Right cardiac atrium (tissue), 5 donors: Measurements from ENCODE around the gene PPP1R12B. TPM values are rescaled to one million over a fixed set of nuclear protein-coding genes. Genes with fewer than 3 reads are reported as not detected.
A peak's percentile ranks its signal among the peaks of the same experiment; 100 is the strongest.

ENCODE experiments used
- ATAC-seq, 2 donors: fragments of 200-7000 bp; cut with Tn5 transposase; one replicate each; pipeline versions ENCODE4 v1.8.0 to v1.9.1; 2020; ENCODE audit warnings: moderate library complexity in 2 of 2, mild to moderate bottlenecking in 1 of 2
- DNase-seq, 3 donors: peaks; one replicate each; pipeline ENCODE4 v3.0.0-alpha.2; 2020
- H3K27ac ChIP-seq: one replicate; pipeline ENCODE4 v1.5.1; 2013; ENCODE audit warnings: mild to moderate bottlenecking, low read length, control low read depth, moderate library complexity
- H3K27me3 ChIP-seq: one replicate; pipeline ENCODE4 v1.6.1; 2013; ENCODE audit not compliant: control insufficient read depth, insufficient read depth
- H3K4me1 ChIP-seq: one replicate; pipeline ENCODE4 v1.6.1; 2013; ENCODE audit warnings: low read length; ENCODE audit not compliant: control insufficient read depth, insufficient read depth
- H3K4me3 ChIP-seq: one replicate; pipeline ENCODE4 v1.5.1; 2013; ENCODE audit warnings: low read length, control low read depth
- H3K9me3 ChIP-seq: one replicate; pipeline ENCODE4 v1.6.1; 2013; ENCODE audit warnings: low read length; ENCODE audit not compliant: control insufficient read depth
- WGBS: extraction: QIAGEN DNeasy Blood & Tissue Kit; methylation state at CpG from one replicate; pipeline ENCODE4 v1.1.7; 2013; 5-methylcytosine and 5-hydroxymethylcytosine counted together
- intact Hi-C, 4 donors: fragments of 100-400 bp; cut with DNase I; formaldehyde crosslinking; loops; one replicate each; pipeline versions ENCODE4 v1.11.0 to v1.14.0; 2022 to 2023
- polyA plus RNA-seq: library from polyadenylated mRNA; stranded (reverse); fragments of 200-250 nt; gene quantifications from one replicate; pipeline ENCODE4 v1.2.3, GENCODE V29; 2013
- total RNA-seq, 4 donors: library from RNA; stranded (reverse); fragmentation: NEBNext Ultra II Directional; extraction: Animal tissue kit (Norgen Biotek cat#: 25700); gene quantifications; one replicate each; pipeline ENCODE4 v1.2.1, GENCODE V29; 2021
- donor health status: healthy with polysubstance abuse.
- donor health status: DM: no; HTN: yes; CAD: no.
- donor health status: DM: no; HTN: no; CAD: no.
- donor health status: DM: no; HTN: yes; CAD: no; lungs with severe emphysema.
- donor health status: DM: yes; HTN: yes; CAD: no.

The PPP1R12B gene
- total and polyA plus RNA-seq, 5 donors, result 182 to 741 (median 592) TPM

- Histone ChIP-seq H3K27ac (peak overlapping the region; percentile 45), H3K4me3 (no peak overlapping the region), H3K9me3 (no peaks in the 10 kb centered on the region), H3K27me3 (no peaks in the 10 kb centered on the region), H3K4me1 (peaks cover 6% of the 10 kb centered on the region)
- intact Hi-C loops, result no loop called here
- ATAC-seq, result peak in 1 of 2 donors; percentile 53
- 69% methylated on average over 13 of the region's 13 CpGs for WGBS
- no peak for DNase-seq
These were observed 214.1 kb downstream of the PPP1R12B start for GRCh38 chr1:202562444-202563060.

GRCh38 chr1:202563818-202564217 is 215.3 kb downstream of the PPP1R12B start:
- peaks cover 10% of the 10 kb centered on the region for H3K4me1 ChIP-seq

GRCh38 chr1:202564958-202565495 is 216.5 kb downstream of the PPP1R12B start:
- Histone ChIP-seq H3K9me3 (no peaks in the 10 kb centered on the region), H3K27me3 (no peaks in the 10 kb centered on the region), H3K27ac (peak overlapping the region; percentile 53), H3K4me1 (peaks cover 16% of the 10 kb centered on the region), H3K4me3 (no peak overlapping the region)
- ATAC-seq (no peak), DNase-seq (no peak)
- intact Hi-C loops, result no loop called here
- 84% methylated on average over 2 of the region's 2 CpGs for WGBS

More at GRCh38 chr1:202563818-202564217, 215.3 kb downstream of the PPP1R12B start:
- intact Hi-C loops, result no loop called here
- Histone ChIP-seq H3K27me3 (no peaks in the 10 kb centered on the region), H3K27ac (no peak overlapping the region), H3K9me3 (no peaks in the 10 kb centered on the region), H3K4me3 (no peak overlapping the region)
- WGBS, result 82% methylated on average over 1 of the region's 1 CpG
- ATAC-seq, result no peak
- no peak for DNase-seq

GRCh38 chr1:202565890-202566602 is 217.5 kb downstream of the PPP1R12B start:
- H3K4me1 ChIP-seq, result peaks cover 14% of the 10 kb centered on the region
- intact Hi-C loops, result no loop called here
- no peaks in the 10 kb centered on the region for H3K9me3 ChIP-seq
- no peaks in the 10 kb centered on the region for H3K27me3 ChIP-seq
- 91% methylated on average over 2 of the region's 2 CpGs for WGBS
- H3K4me3 ChIP-seq, result no peak overlapping the region
- DNase-seq (no peak), ATAC-seq (peak in 1 of 2 donors; percentile 37)
- peak overlapping the region; percentile 40 for H3K27ac ChIP-seq

- Histone ChIP-seq H3K27me3 (no peaks in the 10 kb centered on the region), H3K9me3 (no peaks in the 10 kb centered on the region), H3K4me1 (peaks cover 14% of the 10 kb centered on the region), H3K4me3 (no peak overlapping the region), H3K27ac (peak overlapping the region; percentile 25)
- intact Hi-C loops, result no loop called here
- ATAC-seq (peak in 1 of 2 donors; percentile 5), DNase-seq (no peak)
- WGBS, result 59% methylated on average over 4 of the region's 4 CpGs
These were observed 219.2 kb downstream of the PPP1R12B start for GRCh38 chr1:202567738-202568137.

- Histone ChIP-seq H3K9me3 (no peaks in the 10 kb centered on the region), H3K4me3 (no peak overlapping the region), H3K27ac (peak overlapping the region; percentile 41), H3K27me3 (no peaks in the 10 kb centered on the region), H3K4me1 (peaks cover 14% of the 10 kb centered on the region)
- ATAC-seq (no peak), DNase-seq (no peak)
- intact Hi-C loops, result no loop called here
- WGBS, result 55% methylated on average over 2 of the region's 2 CpGs
These were observed 219.9 kb downstream of the PPP1R12B start for GRCh38 chr1:202568410-202568809.

GRCh38 chr1:202568826-202569225 is 220.3 kb downstream of the PPP1R12B start:
- Histone ChIP-seq H3K9me3 (no peaks in the 10 kb centered on the region), H3K27me3 (no peaks in the 10 kb centered on the region), H3K27ac (peak overlapping the region; percentile 67), H3K4me1 (peaks cover 14% of the 10 kb centered on the region), H3K4me3 (no peak overlapping the region)
- intact Hi-C loops, result no loop called here
- no peak for ATAC-seq
- 72% methylated on average over 4 of the region's 4 CpGs for WGBS
- no peak for DNase-seq

GRCh38 chr1:202569393-202570322 is 221.2 kb downstream of the PPP1R12B start:
- H3K27me3 ChIP-seq, result no peaks in the 10 kb centered on the region
- ATAC-seq (no peak), DNase-seq (no peak)
- H3K27ac ChIP-seq, result no peak overlapping the region
- no peaks in the 10 kb centered on the region for H3K9me3 ChIP-seq
- peaks cover 14% of the 10 kb centered on the region for H3K4me1 ChIP-seq
- intact Hi-C loops, result no loop called here
- H3K4me3 ChIP-seq, result no peak overlapping the region

GRCh38 chr1:202571719-202572339 is 223.3 kb downstream of the PPP1R12B start:
- Histone ChIP-seq H3K9me3 (no peaks in the 10 kb centered on the region), H3K27ac (no peak overlapping the region), H3K4me1 (peaks cover 16% of the 10 kb centered on the region), H3K27me3 (no peaks in the 10 kb centered on the region), H3K4me3 (no peak overlapping the region)
- intact Hi-C loops, result no loop called here
- 55% methylated on average over 3 of the region's 3 CpGs for WGBS
- DNase-seq (no peak), ATAC-seq (peak in 1 of 2 donors; percentile 30)

GRCh38 chr1:202572867-202573266 is 224.4 kb downstream of the PPP1R12B start:
- DNase-seq (no peak), ATAC-seq (no peak)
- H3K4me1 ChIP-seq, result peaks cover 19% of the 10 kb centered on the region
- no peaks in the 10 kb centered on the region for H3K27me3 ChIP-seq
- WGBS, result 89% methylated on average over 1 of the region's 1 CpG
- intact Hi-C loops, result no loop called here
- H3K27ac ChIP-seq, result no peak overlapping the region
- H3K4me3 ChIP-seq, result no peak overlapping the region
- no peaks in the 10 kb centered on the region for H3K9me3 ChIP-seq
